ENCODE measurements around the gene PSG7. TPM values are rescaled to one million over a fixed set of nuclear protein-coding genes. Genes with fewer than 3 reads are reported as not detected.
"Not testable (repeated sequence)": the region's sequence is repeated elsewhere in the genome, so short reads cannot be mapped to it uniquely, and the experiment has no call there.

The PSG7 gene
- total RNA-seq = not detected
- not detected for polyA plus RNA-seq (2013, experiment 1 of 2)
- polyA plus RNA-seq (2013, experiment 2 of 2) = not detected
- long read RNA-seq, experiment 1 = 0 reads
- long read RNA-seq, experiment 2 = 0 reads
- long read RNA-seq, experiment 3 = 0 reads
- long read RNA-seq, experiment 4 = 0 reads

DNA sequence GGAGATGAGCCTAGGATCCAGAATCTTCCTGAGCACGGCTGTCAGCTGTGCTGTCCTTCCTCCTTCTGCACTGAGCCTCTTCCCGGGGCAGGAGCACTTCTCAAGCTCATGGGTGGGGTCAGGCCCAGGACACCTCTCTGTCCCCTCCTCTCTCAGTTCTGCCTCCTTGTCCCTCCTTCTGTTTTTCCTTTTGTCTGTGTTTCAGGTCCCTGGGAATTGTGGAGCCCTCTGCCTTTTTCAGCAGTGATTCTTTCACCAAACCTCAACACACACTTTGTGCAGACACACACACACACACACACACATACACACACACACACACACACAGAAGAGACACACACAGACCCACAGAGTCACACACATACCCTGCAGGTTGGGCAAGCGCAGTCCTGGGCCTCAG, at the start of gene PSG7:
PSG7 (minus strand) TSS at position 101 of the 400 bp plus-strand sequence. CDS start 131 bp downstream, outside the sequence.
- H3K9me3 ChIP-seq (ENCODE audit: control insufficient read depth, low read length); H3K36me3 Mint-ChIP-seq (ENCODE audit: low read depth); H3K4me3 ChIP-seq (ENCODE audit: low read length); H3K4me3 Mint-ChIP-seq; H3K27me3 ChIP-seq (ENCODE audit: control insufficient read depth, insufficient read depth, low read length, poor library complexity, severe bottlenecking); H3K9ac ChIP-seq (ENCODE audit: extremely low read depth, low read length, poor library complexity, severe bottlenecking); H3K36me3 ChIP-seq (ENCODE audit: control insufficient read depth, insufficient read depth, low read length); H3K27me3 Mint-ChIP-seq (ENCODE audit: insufficient read depth); H3K27ac ChIP-seq (ENCODE audit: low read depth, low read length); H3K27ac Mint-ChIP-seq; H3K4me1 Mint-ChIP-seq; H3K4me1 ChIP-seq (ENCODE audit: control insufficient read depth, insufficient read depth, low read length); DNase-seq: not testable (repeated sequence)
- WGBS, 2 experiments (ENCODE audit: insufficient coverage in 1 of 2, insufficient read length in 1 of 2) = 77 to 81% methylated on average over 2 to 3 of the region's 3 CpGs
- peaks cover 99% of the 10 kb centered on the region for H3K9me3 Mint-ChIP-seq

DNA sequence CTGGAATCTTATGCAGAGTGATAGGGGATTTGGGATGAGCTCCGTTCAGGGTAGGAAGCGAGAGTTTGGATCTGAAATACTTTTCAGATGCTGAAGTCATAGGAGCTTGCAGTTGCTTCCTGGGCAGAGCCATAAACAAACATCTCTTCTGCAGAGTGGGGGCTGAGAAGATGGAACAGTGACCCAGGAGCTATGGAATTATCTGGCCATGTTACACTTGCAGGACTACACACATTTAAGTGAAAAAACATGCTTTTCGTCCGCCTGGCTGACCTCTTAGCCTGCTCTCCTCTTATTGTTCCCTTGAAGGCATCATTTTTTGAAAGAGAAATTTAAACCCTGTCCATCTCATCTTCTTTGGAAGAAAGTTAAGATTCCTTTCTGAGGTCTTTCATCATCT, 48.6 kb upstream of the PSG7 start:
- Histone ChIP-seq H3K36me3 (ENCODE audit: control insufficient read depth, insufficient read depth, low read length) (no peaks in the 10 kb centered on the region), H3K27me3 (ENCODE audit: control insufficient read depth, insufficient read depth, low read length, poor library complexity, severe bottlenecking) (no peaks in the 10 kb centered on the region), H3K9ac (ENCODE audit: extremely low read depth, low read length, poor library complexity, severe bottlenecking) (no peak overlapping the region), H3K4me3 (ENCODE audit: low read length) (no peak overlapping the region), H3K4me1 (ENCODE audit: control insufficient read depth, insufficient read depth, low read length) (no peaks in the 10 kb centered on the region), H3K27ac (ENCODE audit: low read depth, low read length) (no peak overlapping the region), H3K9me3 (ENCODE audit: control insufficient read depth, low read length) (no peaks in the 10 kb centered on the region)
- TF ChIP-seq, protein P1, sequence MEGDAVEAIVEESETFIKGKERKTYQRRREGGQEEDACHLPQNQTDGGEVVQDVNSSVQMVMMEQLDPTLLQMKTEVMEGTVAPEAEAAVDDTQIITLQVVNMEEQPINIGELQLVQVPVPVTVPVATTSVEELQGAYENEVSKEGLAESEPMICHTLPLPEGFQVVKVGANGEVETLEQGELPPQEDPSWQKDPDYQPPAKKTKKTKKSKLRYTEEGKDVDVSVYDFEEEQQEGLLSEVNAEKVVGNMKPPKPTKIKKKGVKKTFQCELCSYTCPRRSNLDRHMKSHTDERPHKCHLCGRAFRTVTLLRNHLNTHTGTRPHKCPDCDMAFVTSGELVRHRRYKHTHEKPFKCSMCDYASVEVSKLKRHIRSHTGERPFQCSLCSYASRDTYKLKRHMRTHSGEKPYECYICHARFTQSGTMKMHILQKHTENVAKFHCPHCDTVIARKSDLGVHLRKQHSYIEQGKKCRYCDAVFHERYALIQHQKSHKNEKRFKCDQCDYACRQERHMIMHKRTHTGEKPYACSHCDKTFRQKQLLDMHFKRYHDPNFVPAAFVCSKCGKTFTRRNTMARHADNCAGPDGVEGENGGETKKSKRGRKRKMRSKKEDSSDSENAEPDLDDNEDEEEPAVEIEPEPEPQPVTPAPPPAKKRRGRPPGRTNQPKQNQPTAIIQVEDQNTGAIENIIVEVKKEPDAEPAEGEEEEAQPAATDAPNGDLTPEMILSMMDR (conservative IDR thresholded peaks at IDR 0.05) = no peak
- Mint-ChIP-seq H3K4me3 (no peak overlapping the region), H3K4me1 (no peaks in the 10 kb centered on the region), H3K36me3 (ENCODE audit: low read depth) (no peaks in the 10 kb centered on the region), H3K9me3 (peaks cover 83% of the 10 kb centered on the region), H3K27me3 (ENCODE audit: insufficient read depth) (no peaks in the 10 kb centered on the region), H3K27ac (no peak overlapping the region)
- DNase-seq = no peak
- 75 to 81% methylated on average over 4 of the region's 4 CpGs for WGBS, 2 experiments (ENCODE audit: insufficient coverage in 1 of 2, insufficient read length in 1 of 2)

DNA sequence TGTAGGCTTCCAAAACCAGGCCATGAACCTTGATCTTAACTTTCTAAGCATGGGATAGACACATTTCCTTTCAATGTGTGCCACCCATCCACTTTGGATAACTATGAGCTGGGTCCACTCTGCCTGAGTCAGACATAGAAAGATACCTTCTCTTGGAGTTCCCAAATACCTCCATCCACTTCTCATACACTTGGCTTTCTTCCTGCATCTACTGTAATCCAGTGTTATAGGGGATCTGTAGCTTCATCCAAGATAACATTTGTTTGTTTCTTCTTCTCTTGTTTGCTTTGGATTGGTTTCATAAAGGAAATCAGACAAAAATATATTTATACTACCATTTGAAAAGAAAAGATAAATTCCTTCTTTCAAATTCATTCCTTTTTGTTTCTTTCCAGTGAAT, 45.1 kb upstream of the PSG7 start:
- H3K27ac ChIP-seq (ENCODE audit: low read depth, low read length); H3K36me3 Mint-ChIP-seq (ENCODE audit: low read depth); H3K27me3 ChIP-seq (ENCODE audit: control insufficient read depth, insufficient read depth, low read length, poor library complexity, severe bottlenecking); H3K4me1 ChIP-seq (ENCODE audit: control insufficient read depth, insufficient read depth, low read length); H3K36me3 ChIP-seq (ENCODE audit: control insufficient read depth, insufficient read depth, low read length); H3K27me3 Mint-ChIP-seq (ENCODE audit: insufficient read depth); H3K9ac ChIP-seq (ENCODE audit: extremely low read depth, low read length, poor library complexity, severe bottlenecking); H3K9me3 ChIP-seq (ENCODE audit: control insufficient read depth, low read length); H3K27ac Mint-ChIP-seq; H3K4me3 Mint-ChIP-seq; H3K4me1 Mint-ChIP-seq; H3K4me3 ChIP-seq (ENCODE audit: low read length); DNase-seq: not testable (repeated sequence)
- peaks cover 82% of the 10 kb centered on the region for H3K9me3 Mint-ChIP-seq

DNA sequence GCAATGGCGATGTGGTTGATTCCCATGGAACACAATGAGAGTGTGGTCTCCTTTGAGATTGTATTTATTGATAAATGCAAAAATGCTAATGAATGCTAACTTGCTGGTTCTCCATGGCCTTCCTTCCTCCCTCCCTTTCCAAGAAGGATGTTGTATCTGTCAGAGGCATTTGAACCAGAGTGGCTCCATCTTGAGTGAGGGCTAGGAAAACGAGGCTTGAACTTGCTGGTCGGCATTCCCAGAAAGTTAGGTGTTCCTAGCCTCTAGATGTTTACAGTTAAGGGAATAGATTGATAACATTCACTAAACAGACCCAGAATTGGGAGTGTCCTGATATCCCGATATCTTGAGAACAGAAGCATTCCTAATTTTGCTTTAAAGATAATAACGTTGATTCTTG, 34.4 kb upstream of the PSG7 start:
- not testable (repeated sequence) for H3K27ac Mint-ChIP-seq; H3K4me1 ChIP-seq (ENCODE audit: control insufficient read depth, insufficient read depth, low read length); H3K36me3 ChIP-seq (ENCODE audit: control insufficient read depth, insufficient read depth, low read length); H3K4me1 Mint-ChIP-seq; H3K27me3 ChIP-seq (ENCODE audit: control insufficient read depth, insufficient read depth, low read length, poor library complexity, severe bottlenecking); H3K9me3 ChIP-seq (ENCODE audit: control insufficient read depth, low read length); H3K27me3 Mint-ChIP-seq (ENCODE audit: insufficient read depth); H3K4me3 Mint-ChIP-seq; H3K36me3 Mint-ChIP-seq (ENCODE audit: low read depth); H3K27ac ChIP-seq (ENCODE audit: low read depth, low read length); H3K4me3 ChIP-seq (ENCODE audit: low read length); DNase-seq; H3K9ac ChIP-seq (ENCODE audit: extremely low read depth, low read length, poor library complexity, severe bottlenecking)
- peaks cover 91% of the 10 kb centered on the region for H3K9me3 Mint-ChIP-seq
- WGBS, 2 experiments (ENCODE audit: insufficient coverage in 1 of 2, insufficient read length in 1 of 2) = 75 to 89% methylated on average over 1 to 4 of the region's 5 CpGs
